Choroid plexus epithelial cell (primary cell): Measurements from ENCODE around the gene FBXL17.

Source experiments
- DNase-seq: peaks from one replicate; pipeline ENCODE4 v3.0.0-alpha.2; 2010; ENCODE audit warnings: low read depth
- H3K4me3 ChIP-seq: 2 replicates; pipeline ENCODE4 v1.5.1; 2011; ENCODE audit warnings: low read depth, mild to moderate bottlenecking, control low read depth, low read length, moderate library complexity
- TF ChIP-seq, protein P1 (sequence below): conservative IDR thresholded peaks from 2 replicates; pipeline ENCODE4 v1.5.1; 2011; ENCODE audit warnings: low read depth, mild to moderate bottlenecking, control low read depth, inconsistent platforms, low read length, moderate library complexity

FBXL17 gene

DNA sequence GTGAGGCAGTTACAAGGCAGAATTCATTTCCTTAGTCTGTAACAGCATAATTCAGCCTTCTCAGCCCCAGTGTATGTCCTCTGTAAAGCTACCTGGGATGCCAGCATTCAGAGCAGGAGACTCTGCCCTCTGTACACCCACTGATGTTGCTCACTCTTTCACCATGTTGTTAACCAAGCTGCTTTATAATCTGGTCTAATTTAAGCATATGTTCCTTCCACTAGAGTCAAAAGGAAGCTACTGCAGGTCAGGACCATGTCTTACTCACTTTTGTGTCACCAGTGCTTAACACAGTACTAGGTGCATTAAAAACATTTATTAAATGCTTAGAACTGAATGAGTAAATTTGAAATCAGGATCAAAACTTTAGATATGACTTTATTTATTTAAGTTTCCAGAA, 185.6 kb downstream of the FBXL17 start:
- peak; percentile 8 for DNase-seq
- TF ChIP-seq, protein P1, sequence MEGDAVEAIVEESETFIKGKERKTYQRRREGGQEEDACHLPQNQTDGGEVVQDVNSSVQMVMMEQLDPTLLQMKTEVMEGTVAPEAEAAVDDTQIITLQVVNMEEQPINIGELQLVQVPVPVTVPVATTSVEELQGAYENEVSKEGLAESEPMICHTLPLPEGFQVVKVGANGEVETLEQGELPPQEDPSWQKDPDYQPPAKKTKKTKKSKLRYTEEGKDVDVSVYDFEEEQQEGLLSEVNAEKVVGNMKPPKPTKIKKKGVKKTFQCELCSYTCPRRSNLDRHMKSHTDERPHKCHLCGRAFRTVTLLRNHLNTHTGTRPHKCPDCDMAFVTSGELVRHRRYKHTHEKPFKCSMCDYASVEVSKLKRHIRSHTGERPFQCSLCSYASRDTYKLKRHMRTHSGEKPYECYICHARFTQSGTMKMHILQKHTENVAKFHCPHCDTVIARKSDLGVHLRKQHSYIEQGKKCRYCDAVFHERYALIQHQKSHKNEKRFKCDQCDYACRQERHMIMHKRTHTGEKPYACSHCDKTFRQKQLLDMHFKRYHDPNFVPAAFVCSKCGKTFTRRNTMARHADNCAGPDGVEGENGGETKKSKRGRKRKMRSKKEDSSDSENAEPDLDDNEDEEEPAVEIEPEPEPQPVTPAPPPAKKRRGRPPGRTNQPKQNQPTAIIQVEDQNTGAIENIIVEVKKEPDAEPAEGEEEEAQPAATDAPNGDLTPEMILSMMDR, result no peak
- no peak overlapping the region for H3K4me3 ChIP-seq

DNA sequence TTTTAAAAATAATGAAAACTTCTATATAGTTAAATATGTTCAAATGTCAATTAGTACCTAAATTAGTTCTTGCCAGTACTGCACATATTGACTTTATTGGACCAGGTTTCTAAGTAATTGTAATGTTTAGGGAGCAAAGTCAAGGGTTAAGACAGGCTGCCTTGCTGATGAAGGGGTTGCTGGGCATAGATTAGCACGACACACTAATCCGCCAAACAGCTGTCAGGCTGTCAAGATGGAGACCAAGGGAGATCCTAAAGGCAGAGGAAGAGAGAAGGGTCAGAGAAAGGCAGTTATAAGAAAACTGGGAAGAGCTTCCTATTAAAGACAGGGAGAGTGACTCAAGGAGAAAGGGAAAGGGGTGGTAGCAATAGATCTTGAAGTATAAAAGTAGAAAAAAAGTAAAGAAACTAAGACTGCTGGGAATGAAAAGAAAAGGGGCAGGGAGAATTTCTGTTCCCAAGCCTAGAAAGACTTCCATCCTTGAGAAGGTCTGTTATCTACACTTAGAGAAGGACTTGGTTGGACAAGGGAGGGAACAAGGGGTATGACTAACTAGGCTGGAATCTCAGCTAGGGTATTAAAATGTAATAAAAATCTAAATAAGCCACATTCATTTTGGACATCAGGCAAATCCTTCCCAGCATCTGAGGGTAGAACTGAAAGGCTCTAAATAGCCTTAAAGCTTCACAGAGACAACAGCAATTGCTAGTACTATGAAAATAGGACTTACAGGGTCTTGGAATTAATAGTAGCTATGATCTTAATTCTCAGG, 188.7 kb downstream of the FBXL17 start:
- TF ChIP-seq, protein P1, result no peak
- H3K4me3 ChIP-seq, result no peak overlapping the region
- peak; percentile 70 for DNase-seq

DNA sequence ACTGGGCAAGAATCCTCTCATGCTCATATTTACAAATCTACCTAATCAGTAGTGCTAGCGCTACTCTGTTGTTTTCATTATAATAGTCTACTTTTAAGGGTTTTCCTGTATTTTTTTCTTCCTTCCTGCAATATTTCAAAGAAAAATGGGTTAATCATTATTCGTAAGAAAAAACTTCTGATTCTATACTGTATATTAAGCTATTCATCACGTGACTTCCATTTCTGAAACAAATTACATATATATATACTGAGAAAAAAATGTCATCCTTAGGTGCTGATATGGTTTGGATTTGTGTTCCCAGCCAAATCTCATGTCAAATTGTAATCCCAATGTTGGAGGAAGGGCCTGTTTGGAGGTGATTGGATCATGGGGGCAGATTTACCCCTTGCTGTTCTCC, 197.0 kb downstream of the FBXL17 start:
- DNase-seq, result no peak
- no peak overlapping the region for H3K4me3 ChIP-seq
- TF ChIP-seq, protein P1, result no peak

DNA sequence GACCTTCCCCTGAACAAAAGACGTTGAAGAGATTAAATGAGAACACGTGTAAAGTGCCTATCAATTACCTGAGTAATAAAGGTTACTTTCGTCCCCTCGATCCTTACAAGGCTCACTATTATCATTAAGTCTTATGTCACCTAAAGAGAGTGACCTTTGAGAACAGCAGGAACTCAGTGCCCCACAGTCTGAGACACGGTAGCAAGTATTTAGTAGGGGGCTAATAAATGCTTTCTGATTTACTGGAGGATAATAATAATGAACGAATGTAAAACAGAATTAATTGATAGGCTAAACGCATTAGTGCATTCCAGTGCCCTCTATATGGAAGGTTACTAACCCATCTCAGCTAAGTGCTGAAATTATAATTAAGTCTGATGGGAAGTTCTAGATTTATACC, 199.9 kb downstream of the FBXL17 start:
- TF ChIP-seq, protein P1, result no peak
- no peak for DNase-seq
- no peak overlapping the region for H3K4me3 ChIP-seq

DNA sequence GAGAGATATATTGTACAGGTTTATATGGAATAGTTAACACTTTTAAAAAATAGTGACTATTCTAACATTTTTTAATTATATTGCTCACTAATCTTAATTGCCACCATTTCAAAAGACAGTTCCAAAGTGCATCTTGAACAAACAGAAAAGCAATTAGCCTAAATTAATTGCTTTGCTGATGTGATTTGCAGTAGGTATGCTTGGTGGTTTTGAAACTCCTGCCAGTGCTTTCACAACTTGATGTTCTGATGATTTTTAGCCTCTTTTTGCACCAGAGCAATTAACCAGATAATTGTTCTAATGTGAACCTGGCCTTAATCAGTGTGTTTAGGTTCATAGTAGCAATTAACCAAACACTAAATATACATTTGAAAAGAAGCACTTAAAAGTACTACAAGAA, 207.6 kb downstream of the FBXL17 start:
- no peak for DNase-seq
- H3K4me3 ChIP-seq, result no peak overlapping the region
- TF ChIP-seq, protein P1, result no peak

DNA sequence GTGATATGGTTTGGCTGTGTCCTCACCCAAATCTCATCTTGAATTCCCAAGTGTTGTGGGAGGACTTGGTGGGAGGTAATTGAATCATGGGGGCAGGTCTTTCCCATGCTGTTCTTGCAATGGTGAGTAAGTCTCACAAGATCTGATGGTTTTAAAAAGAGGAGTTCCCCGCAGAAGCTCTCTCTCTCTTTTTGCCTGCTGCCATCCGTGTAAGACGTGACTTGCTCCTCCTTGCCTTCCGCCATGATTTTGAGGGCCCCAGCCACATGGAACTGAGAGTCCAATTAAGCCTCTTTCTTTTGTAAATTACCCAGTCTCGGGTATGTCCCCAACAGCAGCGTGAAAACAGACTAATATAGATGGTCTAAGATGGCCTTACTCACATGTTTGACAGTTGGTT, 210.1 kb downstream of the FBXL17 start:
- TF ChIP-seq, protein P1, result no peak
- DNase-seq, result no peak
- H3K4me3 ChIP-seq, result no peak overlapping the region

DNA sequence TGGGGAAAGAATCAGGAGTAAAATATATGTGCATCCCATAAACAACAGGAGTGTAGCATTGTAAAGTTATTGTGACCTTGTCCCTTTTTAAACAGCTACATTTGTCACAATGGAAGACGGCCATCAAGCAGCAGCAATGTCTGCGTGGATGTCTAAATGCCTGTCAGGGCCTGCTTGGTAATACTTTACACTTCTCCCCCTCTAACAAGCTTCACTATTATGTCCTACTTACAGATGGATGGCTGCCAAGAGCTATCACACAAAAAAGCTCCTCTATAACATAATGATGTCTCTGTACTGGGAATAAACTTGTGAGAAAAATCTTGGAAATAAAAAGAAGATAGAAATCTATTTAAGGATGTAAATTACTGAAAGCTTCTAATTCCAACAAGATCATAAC, 213.0 kb downstream of the FBXL17 start:
- no peak overlapping the region for H3K4me3 ChIP-seq
- TF ChIP-seq, protein P1, result no peak
- no peak for DNase-seq
